Endothelial cell (in vitro differentiated cells): ENCODE measurements around the gene LAMB2. TPM values are rescaled to one million over a fixed set of nuclear protein-coding genes. Genes with fewer than 3 reads are reported as not detected.

ENCODE experiments used
- DNase-seq: peaks from one replicate; pipeline ENCODE4 v3.0.0; 2021; ENCODE audit warnings: low spot score
- H3K27ac Mint-ChIP-seq: one replicate; pipeline ENCODE4 v1.8.0; 2021; ENCODE audit warnings: mixed read lengths, inconsistent platforms; ENCODE audit not compliant: unreplicated experiment
- H3K27me3 Mint-ChIP-seq: one replicate; pipeline ENCODE4 v1.8.0; 2021; ENCODE audit warnings: mild to moderate bottlenecking, moderate library complexity, mixed read lengths, inconsistent platforms; ENCODE audit not compliant: unreplicated experiment
- H3K36me3 Mint-ChIP-seq: one replicate; pipeline ENCODE4 v1.8.0; 2021; ENCODE audit warnings: mild to moderate bottlenecking, low read depth, mixed read lengths, inconsistent platforms; ENCODE audit not compliant: unreplicated experiment
- H3K4me1 Mint-ChIP-seq: one replicate; pipeline ENCODE4 v1.8.0; 2021; ENCODE audit warnings: mild to moderate bottlenecking, mixed read lengths, inconsistent platforms; ENCODE audit not compliant: unreplicated experiment
- H3K4me3 Mint-ChIP-seq: one replicate; pipeline ENCODE4 v1.8.0; 2021; ENCODE audit warnings: mild to moderate bottlenecking, mixed read lengths, inconsistent platforms; ENCODE audit not compliant: unreplicated experiment
- H3K9me3 Mint-ChIP-seq: one replicate; pipeline ENCODE4 v1.8.0; 2021; ENCODE audit warnings: mixed read lengths, inconsistent platforms; ENCODE audit not compliant: unreplicated experiment
- total RNA-seq: library from RNA; stranded (reverse); fragmentation: NEBNext Ultra II Directional; extraction: Animal tissue kit (Norgen Biotek cat#: 25700); gene quantifications from one replicate; pipeline ENCODE4 v1.2.1, GENCODE V29; 2021; ENCODE audit not compliant: unreplicated experiment
- TF ChIP-seq, protein P1 (sequence below): fragments of 200-600 bp; sonication (generic); IDR thresholded peaks from one replicate; pipeline ENCODE4 v1.5.0; 2021; ENCODE audit warnings: antibody characterized with exemption; ENCODE audit not compliant: unreplicated experiment

The LAMB2 gene
- total RNA-seq, 1 donor from 2014 or later = 259 TPM

DNA sequence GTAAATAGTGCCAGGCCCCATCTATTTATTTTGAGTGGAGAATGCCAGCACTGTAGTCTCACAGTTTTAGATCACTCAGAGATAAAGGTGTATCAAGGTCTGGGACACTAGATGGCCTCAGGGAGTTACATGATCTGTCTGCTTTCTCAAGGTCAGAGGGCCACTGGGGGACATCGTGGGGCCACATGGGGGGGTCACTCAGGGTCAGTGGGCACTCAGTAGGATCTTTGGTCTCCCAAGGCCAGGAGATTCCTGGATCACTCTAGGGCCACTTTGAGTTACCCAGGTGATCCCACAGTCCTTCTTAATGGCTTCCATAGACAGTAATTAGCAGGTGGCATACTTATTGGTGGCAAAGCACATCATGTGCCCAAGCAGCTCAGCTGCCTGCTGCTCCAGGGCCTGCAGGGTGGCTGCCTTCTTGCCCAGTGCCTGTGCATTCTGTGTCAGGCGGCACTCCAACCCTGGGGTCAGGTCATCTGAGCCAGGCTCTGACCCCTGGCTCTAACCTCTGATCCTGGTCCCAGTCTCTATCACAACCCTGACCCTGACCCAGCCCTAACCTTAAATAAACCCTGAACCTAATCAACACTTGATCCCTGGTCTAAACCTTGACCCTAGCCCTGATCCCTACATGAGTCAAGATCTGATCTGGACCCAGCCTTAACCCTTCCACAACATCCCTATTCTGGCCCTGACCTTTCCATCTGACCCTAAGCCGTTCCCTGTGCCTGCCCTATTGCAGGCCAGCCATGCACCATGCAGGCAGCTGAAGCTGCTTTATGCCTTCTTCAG lies 1.8 kb upstream of the LAMB2 start:
- Mint-ChIP-seq H3K27me3 (peaks cover 12% of the 10 kb centered on the region), H3K27ac (no peak overlapping the region), H3K4me3 (no peak overlapping the region), H3K4me1 (peaks cover 12% of the 10 kb centered on the region), H3K9me3 (no peaks in the 10 kb centered on the region), H3K36me3 (peaks cover 11% of the 10 kb centered on the region)
- TF ChIP-seq, protein P1, sequence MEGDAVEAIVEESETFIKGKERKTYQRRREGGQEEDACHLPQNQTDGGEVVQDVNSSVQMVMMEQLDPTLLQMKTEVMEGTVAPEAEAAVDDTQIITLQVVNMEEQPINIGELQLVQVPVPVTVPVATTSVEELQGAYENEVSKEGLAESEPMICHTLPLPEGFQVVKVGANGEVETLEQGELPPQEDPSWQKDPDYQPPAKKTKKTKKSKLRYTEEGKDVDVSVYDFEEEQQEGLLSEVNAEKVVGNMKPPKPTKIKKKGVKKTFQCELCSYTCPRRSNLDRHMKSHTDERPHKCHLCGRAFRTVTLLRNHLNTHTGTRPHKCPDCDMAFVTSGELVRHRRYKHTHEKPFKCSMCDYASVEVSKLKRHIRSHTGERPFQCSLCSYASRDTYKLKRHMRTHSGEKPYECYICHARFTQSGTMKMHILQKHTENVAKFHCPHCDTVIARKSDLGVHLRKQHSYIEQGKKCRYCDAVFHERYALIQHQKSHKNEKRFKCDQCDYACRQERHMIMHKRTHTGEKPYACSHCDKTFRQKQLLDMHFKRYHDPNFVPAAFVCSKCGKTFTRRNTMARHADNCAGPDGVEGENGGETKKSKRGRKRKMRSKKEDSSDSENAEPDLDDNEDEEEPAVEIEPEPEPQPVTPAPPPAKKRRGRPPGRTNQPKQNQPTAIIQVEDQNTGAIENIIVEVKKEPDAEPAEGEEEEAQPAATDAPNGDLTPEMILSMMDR = no peak
- DNase-seq = no peak

- H3K27ac Mint-ChIP-seq = peak overlapping the region; percentile 75
- peaks cover 12% of the 10 kb centered on the region for H3K4me1 Mint-ChIP-seq
- no peaks in the 10 kb centered on the region for H3K9me3 Mint-ChIP-seq
- H3K4me3 Mint-ChIP-seq = peak overlapping the region; percentile 96
- peaks cover 18% of the 10 kb centered on the region for H3K27me3 Mint-ChIP-seq
- peaks cover 17% of the 10 kb centered on the region for H3K36me3 Mint-ChIP-seq
- DNase-seq = peak; percentile 79
- TF ChIP-seq, protein P1 = no peak
These were observed 539 bp upstream of the LAMB2 start for GRCh38 chr3:49133226-49133951.

DNA sequence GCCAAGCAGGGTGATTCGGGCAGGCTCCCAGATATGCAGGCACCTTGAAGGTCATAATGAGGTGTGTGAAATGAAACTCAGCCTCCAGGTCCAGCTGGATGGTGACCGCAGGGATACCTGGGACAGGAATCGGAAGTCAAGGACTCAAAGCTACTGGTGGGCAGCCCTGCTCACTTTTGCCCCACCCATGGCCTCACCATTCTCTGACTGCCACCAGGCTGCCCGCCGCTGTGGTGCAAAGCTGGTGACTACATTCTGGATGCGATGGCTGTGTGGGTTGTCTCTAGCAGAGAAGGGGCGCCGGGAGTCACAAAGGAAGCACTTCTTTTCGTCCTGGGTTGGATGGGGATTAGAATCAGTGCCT lies 795 bp downstream of the LAMB2 start:
- Mint-ChIP-seq H3K9me3 (no peaks in the 10 kb centered on the region), H3K36me3 (peaks cover 17% of the 10 kb centered on the region), H3K27me3 (peaks cover 16% of the 10 kb centered on the region), H3K27ac (no peak overlapping the region), H3K4me3 (peak overlapping the region; percentile 96), H3K4me1 (peaks cover 12% of the 10 kb centered on the region)
- no peak for DNase-seq
- TF ChIP-seq, protein P1 = no peak

DNA sequence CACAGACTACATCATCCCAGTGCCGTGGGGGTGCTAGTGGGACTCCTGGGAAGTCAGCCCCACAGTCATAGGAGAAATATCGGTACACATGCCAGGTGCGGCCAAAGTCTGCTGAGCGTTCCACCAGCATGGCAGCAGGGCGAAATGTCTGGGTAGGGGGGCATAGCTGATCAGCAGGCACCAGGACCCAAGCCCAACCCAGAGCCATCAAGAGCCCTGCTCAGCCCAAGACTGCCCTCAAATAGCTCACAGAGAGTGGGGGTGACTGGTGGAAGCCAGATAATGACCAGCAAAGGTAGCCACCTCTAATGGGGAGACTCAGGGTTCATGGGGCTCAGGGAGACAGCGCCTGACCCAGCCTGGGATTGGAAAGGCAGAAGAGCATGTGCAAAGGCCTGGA lies 1.3 kb downstream of the LAMB2 start:
- Mint-ChIP-seq H3K27ac (peak overlapping the region; percentile 48), H3K27me3 (peaks cover 16% of the 10 kb centered on the region), H3K4me1 (peaks cover 12% of the 10 kb centered on the region), H3K9me3 (no peaks in the 10 kb centered on the region), H3K36me3 (peaks cover 20% of the 10 kb centered on the region), H3K4me3 (peak overlapping the region; percentile 96)
- no peak for DNase-seq
- TF ChIP-seq, protein P1 = no peak

GRCh38 chr3:49131040-49131439 lies 1.8 kb downstream of the LAMB2 start:
- no peaks in the 10 kb centered on the region for H3K9me3 Mint-ChIP-seq
- H3K27ac Mint-ChIP-seq = peak overlapping the region; percentile 64

More at GRCh38 chr3:49131040-49131439, 1.8 kb downstream of the LAMB2 start:
- H3K36me3 Mint-ChIP-seq = peaks cover 22% of the 10 kb centered on the region
- peaks cover 16% of the 10 kb centered on the region for H3K27me3 Mint-ChIP-seq
- TF ChIP-seq, protein P1 = no peak
- peaks cover 12% of the 10 kb centered on the region for H3K4me1 Mint-ChIP-seq
- H3K4me3 Mint-ChIP-seq = peak overlapping the region; percentile 96
- no peak for DNase-seq
